Parathyroid adenoma (tissue), 2 donors: Measurements from ENCODE around the gene MINK1.
A peak's percentile ranks its signal among the peaks of the same experiment; 100 is the strongest.

Experiments used
- H2AFZ ChIP-seq: fragments of 300-600 bp; sonication (generic); one replicate; pipeline ENCODE4 v1.7.0; 2017; ENCODE audit warnings: antibody characterized with exemption, mild to moderate bottlenecking
- H3K27ac ChIP-seq: fragments of 300-600 bp; sonication (generic); one replicate; pipeline ENCODE4 v1.7.0; 2017
- H3K27me3 ChIP-seq: fragments of 300-600 bp; sonication (generic); one replicate; pipeline ENCODE4 v1.7.0; 2017; ENCODE audit warnings: low read length; ENCODE audit not compliant: control insufficient read depth, insufficient read depth
- H3K36me3 ChIP-seq: fragments of 300-600 bp; sonication (generic); one replicate; pipeline ENCODE4 v1.7.0; 2017; ENCODE audit warnings: low read length; ENCODE audit not compliant: control insufficient read depth, insufficient read depth
- H3K4me1 ChIP-seq: fragments of 300-600 bp; sonication (generic); one replicate; pipeline ENCODE4 v1.7.0; 2017; ENCODE audit warnings: control low read depth
- H3K4me2 ChIP-seq: fragments of 300-600 bp; sonication (generic); one replicate; pipeline ENCODE4 v1.7.0; 2017; ENCODE audit warnings: low read length
- H3K4me3 ChIP-seq: fragments of 300-600 bp; sonication (generic); one replicate; pipeline ENCODE4 v1.7.0; 2017; ENCODE audit warnings: low read depth, low read length
- H3K79me2 ChIP-seq: fragments of 300-600 bp; sonication (generic); one replicate; pipeline ENCODE4 v1.7.0; 2017; ENCODE audit warnings: control low read depth
- H3K9ac ChIP-seq: fragments of 300-600 bp; sonication (generic); one replicate; pipeline ENCODE4 v1.7.0; 2017; ENCODE audit warnings: mild to moderate bottlenecking
- H3K9me3 ChIP-seq: fragments of 300-600 bp; sonication (generic); one replicate; pipeline ENCODE4 v1.7.0; 2017; ENCODE audit warnings: low read length; ENCODE audit not compliant: control insufficient read depth
- CTCF ChIP-seq: fragments of 300-600 bp; sonication (generic); IDR thresholded peaks from one replicate; pipeline ENCODE4 v1.7.0; 2017; ENCODE audit warnings: antibody characterized with exemption, mild to moderate bottlenecking
- donor health status: primary hyperparathyroidism.

Gene MINK1

DNA sequence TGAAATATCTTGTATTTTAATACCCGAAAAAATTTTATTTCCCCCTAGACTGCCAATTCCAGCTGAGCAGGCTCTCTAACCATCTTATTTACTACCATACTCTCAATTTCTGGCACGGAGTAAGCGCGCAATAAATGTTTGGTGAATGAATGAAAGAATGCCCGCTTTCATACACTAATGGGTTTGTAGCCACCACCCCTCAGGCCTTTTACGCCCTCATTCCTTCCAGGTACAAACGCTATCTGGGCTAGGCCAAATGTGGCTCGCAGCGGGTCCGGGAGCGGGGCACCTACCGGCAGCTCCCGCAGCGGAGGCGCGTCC lies 26.7 kb upstream of the MINK1 start:
- peak overlapping the region; percentile 63 for H3K4me2 ChIP-seq
- peak overlapping the region; percentile 43 for H3K4me3 ChIP-seq
- no peaks in the 10 kb centered on the region for H3K79me2 ChIP-seq
- TF ChIP-seq CTCF: no peak
- H2AFZ ChIP-seq: peak overlapping the region; percentile 35
- no peaks in the 10 kb centered on the region for H3K27me3 ChIP-seq
- no peaks in the 10 kb centered on the region for H3K36me3 ChIP-seq
- H3K9ac ChIP-seq: no peak overlapping the region
- no peaks in the 10 kb centered on the region for H3K9me3 ChIP-seq
- H3K27ac ChIP-seq: no peak overlapping the region
- H3K4me1 ChIP-seq: peaks cover 8% of the 10 kb centered on the region

DNA sequence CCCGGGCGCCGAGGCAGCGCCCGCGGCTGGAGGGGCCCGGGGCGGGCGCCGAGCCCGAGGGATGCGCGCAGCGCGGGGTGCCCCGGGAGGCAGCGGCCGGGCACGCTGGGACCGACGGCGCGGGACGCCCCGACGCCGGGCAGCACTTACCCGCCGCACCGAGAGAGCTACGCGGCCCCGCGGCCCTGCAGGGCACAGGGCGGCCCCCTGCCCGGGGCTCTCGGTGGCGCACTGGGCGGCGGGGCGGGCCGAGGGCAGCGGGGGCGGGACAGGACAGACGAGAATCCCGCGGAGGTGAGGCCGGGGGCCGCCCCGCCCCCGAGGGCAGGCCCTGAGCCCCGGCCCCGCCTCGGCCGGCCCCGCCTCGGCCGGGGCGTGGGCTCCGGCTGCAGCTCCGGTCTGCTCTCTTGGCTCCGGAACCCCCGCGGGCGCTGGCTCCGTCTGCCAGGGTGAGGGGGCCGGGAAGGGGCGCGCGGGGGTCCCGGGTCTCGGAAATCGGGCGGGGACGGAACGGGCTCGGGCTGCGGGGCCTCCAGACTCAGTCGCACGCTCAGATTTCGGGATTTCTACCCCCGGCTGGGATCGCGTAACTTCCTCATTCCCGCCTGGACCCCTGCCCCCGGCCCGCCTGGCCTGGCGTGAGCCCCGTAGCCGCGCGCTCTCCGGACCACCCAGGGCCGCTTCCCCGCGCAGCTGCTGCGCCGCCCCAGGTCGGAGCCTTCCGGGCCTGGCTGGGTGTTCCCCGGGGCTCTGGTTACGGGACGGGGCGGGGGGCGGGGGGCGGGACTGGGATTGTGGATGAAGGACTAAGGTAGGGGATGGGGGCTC lies 26.1 kb upstream of the MINK1 start, which contains the start of gene PLD2:
Gene PLD2 (plus strand): TSS at position 376 of the 828 bp plus-strand sequence. CDS start 621 bp downstream, outside the sequence.
- Histone ChIP-seq H3K79me2 (no peaks in the 10 kb centered on the region), H3K4me1 (peaks cover 8% of the 10 kb centered on the region), H3K36me3 (no peaks in the 10 kb centered on the region), H3K27ac (no peak within 1 kb of the TSS), H2AFZ (peak within 1 kb of the TSS; percentile 92), H3K4me3 (peak within 1 kb of the TSS; percentile 71), H3K9me3 (no peaks in the 10 kb centered on the region), H3K27me3 (no peaks in the 10 kb centered on the region), H3K4me2 (peak within 1 kb of the TSS; percentile 83), H3K9ac (peak within 1 kb of the TSS; percentile 61)
- TF ChIP-seq CTCF: no peak

DNA sequence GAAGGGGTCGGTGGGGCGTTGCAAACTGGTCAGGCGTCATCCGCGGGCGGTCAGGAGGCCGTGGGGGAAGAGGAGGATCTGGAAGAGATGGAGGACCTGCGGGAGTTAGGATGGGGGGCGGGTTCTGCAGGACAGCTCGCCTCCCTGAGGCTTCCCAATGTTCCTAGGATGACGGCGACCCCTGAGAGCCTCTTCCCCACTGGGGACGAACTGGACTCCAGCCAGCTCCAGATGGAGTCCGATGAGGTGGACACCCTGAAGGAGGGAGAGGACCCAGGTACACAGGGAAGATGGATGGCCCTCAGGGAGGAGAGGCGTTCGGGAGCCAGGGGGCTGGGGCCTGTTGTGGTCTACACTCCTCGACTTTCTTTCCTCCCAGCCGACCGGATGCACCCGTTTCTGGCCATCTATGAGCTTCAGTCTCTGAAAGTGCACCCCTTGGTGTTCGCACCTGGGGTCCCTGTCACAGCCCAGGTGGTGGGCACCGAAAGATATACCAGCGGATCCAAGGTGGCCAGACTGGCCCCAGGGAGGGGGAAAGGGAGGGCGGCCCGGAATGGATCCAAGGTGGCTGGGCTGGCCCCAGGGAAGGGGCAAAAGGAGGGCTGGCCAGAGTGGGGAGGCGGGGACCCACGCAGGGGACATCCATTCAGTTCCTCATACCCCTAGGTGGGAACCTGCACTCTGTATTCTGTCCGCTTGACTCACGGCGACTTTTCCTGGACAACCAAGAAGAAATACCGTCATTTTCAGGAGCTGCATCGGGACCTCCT lies 25.3 kb upstream of the MINK1 start:
- no peak overlapping the region for H3K27ac ChIP-seq
- H3K4me2 ChIP-seq: peak overlapping the region; percentile 83
- no peaks in the 10 kb centered on the region for H3K9me3 ChIP-seq
- TF ChIP-seq CTCF: no peak
- H3K4me1 ChIP-seq: peaks cover 8% of the 10 kb centered on the region
- peak overlapping the region; percentile 92 for H2AFZ ChIP-seq
- peak overlapping the region; percentile 71 for H3K4me3 ChIP-seq
- H3K9ac ChIP-seq: no peak overlapping the region
- no peaks in the 10 kb centered on the region for H3K36me3 ChIP-seq
- H3K27me3 ChIP-seq: no peaks in the 10 kb centered on the region
- no peaks in the 10 kb centered on the region for H3K79me2 ChIP-seq

DNA sequence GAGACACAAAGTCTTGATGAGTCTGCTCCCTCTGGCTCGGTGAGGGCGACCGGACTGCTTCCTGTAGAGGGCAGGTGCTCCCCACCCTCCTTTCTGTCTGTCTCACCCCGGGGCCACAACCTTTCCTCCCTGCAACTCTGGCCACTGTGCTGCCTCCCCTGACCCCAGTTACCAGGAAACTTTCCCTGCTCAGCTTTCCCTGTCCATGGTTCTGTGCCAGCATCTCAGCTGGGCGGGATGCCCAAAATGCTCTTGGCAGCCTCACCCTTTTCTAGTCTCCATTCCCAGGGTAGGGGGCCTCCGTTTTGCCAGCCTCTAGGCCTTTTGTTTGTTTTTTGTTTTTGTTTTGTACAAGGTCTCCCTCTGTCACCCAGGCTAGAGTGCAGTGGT lies 24.8 kb upstream of the MINK1 start:
- Histone ChIP-seq H3K4me1 (peaks cover 8% of the 10 kb centered on the region), H2AFZ (no peak overlapping the region), H3K27ac (no peak overlapping the region), H3K79me2 (no peaks in the 10 kb centered on the region), H3K27me3 (no peaks in the 10 kb centered on the region), H3K4me3 (peak overlapping the region; percentile 22), H3K4me2 (peak overlapping the region; percentile 83), H3K9ac (no peak overlapping the region), H3K9me3 (no peaks in the 10 kb centered on the region), H3K36me3 (no peaks in the 10 kb centered on the region)
- TF ChIP-seq CTCF: no peak
